HepG2 (cell line): ENCODE data around the gene PPP1R12B. TPM values are rescaled to one million over a fixed set of nuclear protein-coding genes. Genes with fewer than 3 reads are reported as not detected.

Experiments
- ATAC-seq: fragments of 200-7000 bp; cut with Tn5 transposase; 3 replicates; pipeline ENCODE4 v1.9.1; 2020; ENCODE audit warnings: mild to moderate bottlenecking, moderate library complexity
- BruUV-seq: library from RNA; stranded (reverse); fragments of 400-500 nt; replicated peaks from 2 replicates; lab custom pipeline; 2021; lab: Mats Ljungman, UMichigan
- CTCF ChIA-PET: fragments of 300-600 bp; formaldehyde crosslinking; extraction: SDS; loops from one replicate; lab custom pipeline; 2021; ENCODE audit warnings: low total read pairs, inconsistent platforms, low intra/inter-chr PET ratio; lab: Yijun Ruan, JAX
- POLR2A ChIA-PET: fragments of 350-600 bp; sonication (Branson Sonifier 250); formaldehyde crosslinking; loops from one replicate; lab custom pipeline; 2020; ENCODE audit warnings: antibody characterized with exemption, inconsistent platforms; lab: Yijun Ruan, JAX
- DNase-seq: peaks from one replicate; pipeline ENCODE4 v3.0.0-alpha.2; 2015; ENCODE audit warnings: low spot score
- FAIRE-seq: peaks from 3 replicates; lab custom pipeline; 2011; peaks lifted over from hg19 to GRCh38; lab: Jason Lieb, UNC
- H2AFZ ChIP-seq: one replicate; pipeline ENCODE4 v1.6.1; 2011; ENCODE audit warnings: low read length, inconsistent platforms
- H3K27ac ChIP-seq: fragments of 300-600 bp; 3 replicates; pipeline ENCODE4 v1.8.0; 2011; ENCODE audit warnings: mixed run types, mild to moderate bottlenecking, mixed read lengths, low read length, inconsistent platforms; ENCODE audit not compliant: insufficient read depth; ENCODE audit errors: extremely low read length
- H3K27me3 ChIP-seq, 2 experiments: fragments of 200-600 bp in 1 of 2; 2 replicates in 1 of 2; 3 replicates in 1 of 2; pipeline versions ENCODE4 v1.6.0 to v1.8.0; 2011; ENCODE audit warnings: low read length in 2 of 2, mild to moderate bottlenecking in 2 of 2, moderate library complexity in 2 of 2, inconsistent platforms in 1 of 2; ENCODE audit not compliant: insufficient read depth in 2 of 2, control insufficient read depth in 1 of 2
- H3K36me3 ChIP-seq, 2 experiments: fragments of 200-600 bp in 1 of 2; replicated peaks in 1 of 2; 2 replicates in 1 of 2; 3 replicates in 1 of 2; pipeline versions ENCODE4 v1.5.1 to v1.8.0; 2011; ENCODE audit warnings: low read length in 2 of 2, inconsistent platforms in 1 of 2; ENCODE audit not compliant: insufficient read depth in 2 of 2, control insufficient read depth in 1 of 2
- H3K4me1 ChIP-seq: 2 replicates; pipeline ENCODE4 v1.5.1; 2012; ENCODE audit warnings: low read length, inconsistent platforms; ENCODE audit not compliant: insufficient read depth
- H3K4me2 ChIP-seq: 2 replicates; pipeline ENCODE4 v1.6.0; 2011; ENCODE audit warnings: low read depth, low read length, inconsistent platforms
- H3K4me3 ChIP-seq, 3 experiments: fragments of 200-600 bp in 1 of 3; sonication (generic), shearing (Covaris generic) in 1 of 3; replicated peaks in 1 of 3; 2 replicates each; pipeline ENCODE4 v1.5.1; 2011 to 2016; ENCODE audit warnings: low read length in 3 of 3, inconsistent platforms in 2 of 3, low read depth in 2 of 3, mild to moderate bottlenecking in 2 of 3, control low read depth in 1 of 3, mixed read lengths in 1 of 3; ENCODE audit not compliant: insufficient read depth in 1 of 3
- H3K79me2 ChIP-seq: one replicate; pipeline ENCODE4 v1.6.1; 2011; ENCODE audit warnings: low read length, inconsistent platforms; ENCODE audit not compliant: insufficient read depth
- H3K9ac ChIP-seq: 2 replicates; pipeline ENCODE4 v1.6.0; 2011; ENCODE audit warnings: mild to moderate bottlenecking, low read depth, low read length, inconsistent platforms; ENCODE audit not compliant: insufficient read depth
- H3K9me3 ChIP-seq: 2 replicates; pipeline ENCODE4 v1.5.1; 2012; ENCODE audit warnings: mild to moderate bottlenecking, low read length
- H4K20me1 ChIP-seq: 2 replicates; pipeline ENCODE4 v1.6.0; 2011; ENCODE audit warnings: inconsistent platforms, mild to moderate bottlenecking, low read length, moderate library complexity; ENCODE audit not compliant: insufficient read depth
- ELF3 ChIP-seq: IDR thresholded peaks from 2 replicates; pipeline ENCODE4 v1.6.1; 2016; ENCODE audit warnings: missing genetic modification reagents, missing compliant biosample characterization
- HMG20A ChIP-seq: IDR thresholded peaks from 2 replicates; pipeline ENCODE4 v1.6.1; 2016; ENCODE audit warnings: borderline replicate concordance
- HMGXB3 ChIP-seq: sonication (generic); formaldehyde crosslinking; IDR thresholded peaks from 2 replicates; pipeline ENCODE4 v1.4.0; 2020; ENCODE audit warnings: missing genetic modification reagents, borderline replicate concordance
- IRX3 ChIP-seq: sonication (generic); formaldehyde crosslinking; IDR thresholded peaks from 2 replicates; pipeline ENCODE4 v1.8.1; 2023; ENCODE audit warnings: mild to moderate bottlenecking, low read depth, missing genetic modification reagents, borderline replicate concordance
- MYC ChIP-seq: sonication (generic); formaldehyde crosslinking; IDR thresholded peaks from 2 replicates; pipeline ENCODE4 v1.9.0; 2021; ENCODE audit warnings: missing genetic modification reagents, borderline replicate concordance
- PHF20 ChIP-seq: sonication (generic); formaldehyde crosslinking; IDR thresholded peaks from 2 replicates; pipeline ENCODE4 v1.5.0; 2020; ENCODE audit warnings: mild to moderate bottlenecking, missing genetic modification reagents
- POLR2A ChIP-seq, 2 experiments: IDR thresholded peaks; 2 replicates each; pipeline ENCODE4 v1.6.1; 2011; ENCODE audit warnings: low read depth in 2 of 2, low read length in 2 of 2, mild to moderate bottlenecking in 1 of 2, moderate library complexity in 1 of 2; ENCODE audit not compliant: insufficient read depth in 1 of 2
- SSRP1 ChIP-seq: IDR thresholded peaks from 2 replicates; pipeline ENCODE4 v1.6.1; 2016; ENCODE audit warnings: control low read depth
- ZBTB43 ChIP-seq: sonication (generic); formaldehyde crosslinking; conservative IDR thresholded peaks from 2 replicates; pipeline ENCODE4 v1.4.0; 2020; ENCODE audit warnings: missing genetic modification reagents
- ZHX2 ChIP-seq, 2 experiments: sonication (generic) in 1 of 2; formaldehyde crosslinking in 1 of 2; IDR thresholded peaks; 2 replicates each; pipeline versions ENCODE4 v1.6.1 to v1.9.0; 2014 to 2022; ENCODE audit warnings: antibody characterized with exemption in 1 of 2, borderline replicate concordance in 1 of 2, inconsistent platforms in 1 of 2, low read depth in 1 of 2, missing genetic modification reagents in 1 of 2
- ZNF253 ChIP-seq: sonication (generic); formaldehyde crosslinking; IDR thresholded peaks from 2 replicates; pipeline ENCODE4 v1.8.0; 2022; ENCODE audit warnings: mild to moderate bottlenecking, missing genetic modification reagents, borderline replicate concordance
- ZNF296 ChIP-seq: sonication (generic); formaldehyde crosslinking; conservative IDR thresholded peaks from 2 replicates; pipeline ENCODE4 v1.5.0; 2020; ENCODE audit warnings: mild to moderate bottlenecking, missing genetic modification reagents
- WGBS: methylation state at CpG from one replicate; pipeline ENCODE4 v1.1.6; 2017; ENCODE audit warnings: low lambda C conversion rate; 5-methylcytosine and 5-hydroxymethylcytosine counted together
- in situ Hi-C: cut with HindIII; loops from 2 replicates; pipeline ENCODE4 v1.10.0; 2017; ENCODE audit warnings: low pct_unique_long_range_greater_than_20kb; ENCODE audit not compliant: extremely low pct_ligation_motif_present
- intact Hi-C: fragments of 100-400 bp; cut with micrococcal nuclease; formaldehyde crosslinking; loops from one replicate; pipeline ENCODE4 v1.10.0; 2022; ENCODE audit not compliant: unreplicated experiment
- polyA plus RNA-seq, 8 experiments: library from polyadenylated mRNA; depleted of rRNA in 3 of 8; stranded (reverse) in 7 of 8; unstranded in 1 of 8; fragments of >200 nt; fragmentation: Illumina TruSeq in 4 of 8; extraction: Trizol in 4 of 8; gene quantifications; 2 replicates each; pipeline versions ENCODE4 v1.2.1 to v1.2.3, GENCODE V29; 2011 to 2016; ENCODE audit warnings: low read depth in 4 of 8, missing spikeins in 1 of 8, mixed read lengths in 1 of 8; ENCODE audit not compliant: insufficient read depth in 1 of 8
- total RNA-seq, 5 experiments: library from RNA; depleted of rRNA; stranded (reverse); fragments of >200 nt; fragmentation: Illumina TruSeq; extraction: Trizol; gene quantifications; 2 replicates each; pipeline ENCODE4 v1.2.3, GENCODE V29; 2016; ENCODE audit warnings: low read depth in 1 of 5

Gene PPP1R12B
- total and polyA plus RNA-seq, 2 of the 13 experiments (the other 11 are each of a cell fraction or from before 2014, with no cell fraction given) = 12.0 to 13.6 TPM

- ChIA-PET CTCF (no interaction called here), POLR2A (no interaction called here)
- DNase-seq = no peak
- Histone ChIP-seq H3K4me3 (no peak overlapping the region), H3K9me3 (no peaks in the 10 kb centered on the region), H3K27me3 (no peaks in the 10 kb centered on the region), H3K27ac (no peak overlapping the region), H3K9ac (no peak overlapping the region), H3K4me1 (no peaks in the 10 kb centered on the region), H3K4me2 (no peak overlapping the region), H3K79me2 (no peaks in the 10 kb centered on the region), H2AFZ (no peak overlapping the region), H4K20me1 (no peaks in the 10 kb centered on the region), H3K36me3 (no peaks in the 10 kb centered on the region)
- no peak for ATAC-seq
- in situ Hi-C loops (no loop called here), intact Hi-C loops (no loop called here)
- 100% methylated on average over 1 of the region's 1 CpG for WGBS
- FAIRE-seq = no peak
- BruUV-seq = no TSS peak
- no peak for TF ChIP-seq PHF20 (CRISPR knock-in tag)
- TF ChIP-seq IRX3 (CRISPR knock-in tag) = no peak
- no peak for TF ChIP-seq ZNF296 (CRISPR knock-in tag)
- TF ChIP-seq MYC (CRISPR knock-in tag) = no peak
- TF ChIP-seq POLR2A (IDR thresholded peaks at IDR 0.05; ENCODE audit: insufficient read depth in 1 of 2, low read depth in 2 of 2, low read length in 2 of 2) = no peak
- TF ChIP-seq ELF3 (CRISPR knock-in tag) = no peak
- TF ChIP-seq HMGXB3 = no peak
- TF ChIP-seq ZBTB43 (CRISPR knock-in tag) = no peak
- TF ChIP-seq SSRP1 (CRISPR knock-in tag) = no peak
- TF ChIP-seq ZNF253 (CRISPR knock-in tag) = no peak
- TF ChIP-seq HMG20A (CRISPR knock-in tag) = no peak
- no peak for TF ChIP-seq ZHX2 (IDR thresholded peaks at IDR 0.05; ENCODE audit: low read depth)
- TF ChIP-seq ZHX2 (CRISPR knock-in tag; IDR thresholded peaks at IDR 0.05; ENCODE audit: borderline replicate concordance) = no peak
Measured at GRCh38 chr1:202416641-202417040, 68.1 kb downstream of the PPP1R12B start.
